ENCODE data around the gene LUC7L2.
"Not testable (repeated sequence)": the region's sequence is repeated elsewhere in the genome, so short reads cannot be mapped to it uniquely, and the experiment has no call there.

Gene LUC7L2

GRCh38 chr7:139407555-139407954 is 47.9 kb downstream of the LUC7L2 start:
- in situ Hi-C loops (cut with HindIII; ENCODE audit: low sequenced_read_pairs), result no loop called here

GRCh38 chr7:139414743-139415402 is 55.2 kb downstream of the LUC7L2 start:
- DNase-seq (ENCODE audit: low read depth, low spot score); in situ Hi-C loops (cut with HindIII; ENCODE audit: low sequenced_read_pairs); H3K4me3 ChIP-seq (ENCODE audit: low read depth, low read length): not testable (repeated sequence)

More at GRCh38 chr7:139407555-139407954, 47.9 kb downstream of the LUC7L2 start:
- no peak overlapping the region for H3K4me3 ChIP-seq (ENCODE audit: low read depth, low read length)
- TF ChIP-seq CTCF (IDR thresholded peaks at IDR 0.05; ENCODE audit: low read depth, low read length), result no peak
- no peak for DNase-seq (ENCODE audit: low read depth, low spot score)

- no peak for TF ChIP-seq CTCF (IDR thresholded peaks at IDR 0.05; ENCODE audit: low read depth, low read length)
- DNase-seq (ENCODE audit: low read depth, low spot score), result no peak
- H3K4me3 ChIP-seq (ENCODE audit: low read depth, low read length), result no peak overlapping the region
- in situ Hi-C loops (cut with HindIII; ENCODE audit: low sequenced_read_pairs), result no loop called here
Measured at GRCh38 chr7:139416405-139416804, 56.7 kb downstream of the LUC7L2 start.

- TF ChIP-seq CTCF (IDR thresholded peaks at IDR 0.05; ENCODE audit: low read depth, low read length), result no peak
- no peak overlapping the region for H3K4me3 ChIP-seq (ENCODE audit: low read depth, low read length)
- in situ Hi-C loops (cut with HindIII; ENCODE audit: low sequenced_read_pairs), result no loop called here
- no peak for DNase-seq (ENCODE audit: low read depth, low spot score)
Measured at GRCh38 chr7:139417478-139417877, 57.8 kb downstream of the LUC7L2 start.

- no peak for TF ChIP-seq CTCF (IDR thresholded peaks at IDR 0.05; ENCODE audit: low read depth, low read length)
- no peak for DNase-seq (ENCODE audit: low read depth, low spot score)
- H3K4me3 ChIP-seq (ENCODE audit: low read depth, low read length), result no peak overlapping the region
- in situ Hi-C loops (cut with HindIII; ENCODE audit: low sequenced_read_pairs), result no loop called here
Measured at GRCh38 chr7:139421123-139421522, 61.4 kb downstream of the LUC7L2 start.

- no peak for DNase-seq (ENCODE audit: low read depth, low spot score)
- in situ Hi-C loops (cut with HindIII; ENCODE audit: low sequenced_read_pairs), result no loop called here
- TF ChIP-seq CTCF (IDR thresholded peaks at IDR 0.05; ENCODE audit: low read depth, low read length), result no peak
- no peak overlapping the region for H3K4me3 ChIP-seq (ENCODE audit: low read depth, low read length)
Measured at GRCh38 chr7:139422126-139422525, 62.4 kb downstream of the LUC7L2 start.

- DNase-seq (ENCODE audit: low read depth, low spot score), result no peak
- TF ChIP-seq CTCF (IDR thresholded peaks at IDR 0.05; ENCODE audit: low read depth, low read length), result no peak
- no peak overlapping the region for H3K4me3 ChIP-seq (ENCODE audit: low read depth, low read length)
- in situ Hi-C loops (cut with HindIII; ENCODE audit: low sequenced_read_pairs), result no loop called here
Measured at GRCh38 chr7:139423091-139423490, 63.4 kb downstream of the LUC7L2 start.
